Heart left ventricle (tissue), 16 donors: Measurements from ENCODE around the gene AFDN. TPM values are rescaled to one million over a fixed set of nuclear protein-coding genes. Genes with fewer than 3 reads are reported as not detected.

Source experiments
- ATAC-seq, 4 donors: fragments of 200-7000 bp; cut with Tn5 transposase; one replicate each; pipeline ENCODE4 v1.9.1; 2020 to 2022; ENCODE audit warnings: moderate library complexity in 4 of 4, mild to moderate bottlenecking in 3 of 4, moderate number of reproducible peaks in 1 of 4
- DNase-seq, 5 donors: peaks; one replicate each; pipeline ENCODE4 v3.0.0-alpha.2; 2020
- H3K27ac ChIP-seq, 12 donors: fragments of 200-600 bp; sonication (generic) in 4 of 12; one replicate each; pipeline versions ENCODE4 v1.5.0 to v1.8.0; 2016 to 2022; ENCODE audit warnings: mild to moderate bottlenecking in 2 of 12
- H3K27me3 ChIP-seq, 9 donors: fragments of 200-600 bp; sonication (generic) in 2 of 9; one replicate each; pipeline versions ENCODE4 v1.5.1 to v1.8.0; 2016 to 2022; ENCODE audit warnings: mild to moderate bottlenecking in 3 of 9
- H3K36me3 ChIP-seq, 9 donors: fragments of 200-600 bp; sonication (generic) in 2 of 9; one replicate each; pipeline versions ENCODE4 v1.5.0 to v1.8.0; 2018 to 2022; ENCODE audit warnings: mild to moderate bottlenecking in 2 of 9
- H3K4me1 ChIP-seq, 12 donors: fragments of 200-600 bp; sonication (generic) in 4 of 12; one replicate each; pipeline versions ENCODE4 v1.5.0 to v1.8.0; 2016 to 2022; ENCODE audit warnings: mild to moderate bottlenecking in 3 of 12
- H3K4me3 ChIP-seq, 12 donors: fragments of 200-600 bp; sonication (generic) in 4 of 12; one replicate each; pipeline versions ENCODE4 v1.5.0 to v1.8.0; 2017 to 2022; ENCODE audit warnings: mild to moderate bottlenecking in 9 of 12, moderate library complexity in 4 of 12
- H3K9me3 ChIP-seq, 12 donors: fragments of 200-600 bp; sonication (generic) in 4 of 12; one replicate each; pipeline versions ENCODE4 v1.5.0 to v1.8.0; 2016 to 2022; ENCODE audit warnings: mild to moderate bottlenecking in 1 of 12
- POLR2A ChIP-seq, 2 donors: fragments of 450-650 bp; IDR thresholded peaks; one replicate each; pipeline ENCODE4 v1.6.1; 2017; ENCODE audit warnings: antibody characterized with exemption in 2 of 2, mild to moderate bottlenecking in 2 of 2, moderate library complexity in 2 of 2
- WGBS, 4 donors: extraction: QIAGEN DNeasy Blood & Tissue Kit in 2 of 4; methylation state at CpG; one replicate each; pipeline versions ENCODE4 v1.1.5 to v1.1.7; 2013 to 2018; 5-methylcytosine and 5-hydroxymethylcytosine counted together
- intact Hi-C, 10 donors: fragments of 100-400 bp; cut with DNase I; formaldehyde crosslinking; loops; one replicate each; pipeline versions ENCODE4 v1.11.1 to v1.14.2; 2022
- polyA plus RNA-seq, 2 donors: library from polyadenylated mRNA; stranded (reverse); fragments of 200-250 nt; gene quantifications; one replicate each; pipeline ENCODE4 v1.2.3, GENCODE V29; 2013
- total RNA-seq, 9 donors: library from RNA; depleted of rRNA in 2 of 9; stranded (reverse); fragments of >200 nt in 2 of 9; fragmentation: NEBNext Ultra II Directional in 3 of 9; extraction: Animal tissue kit (Norgen Biotek cat#: 25700) in 3 of 9; gene quantifications; one replicate each; pipeline versions ENCODE4 v1.1.0 to v1.2.4, GENCODE V29; 2016 to 2023
- TF ChIP-seq, protein P1 (sequence below), 12 donors: fragments of 200-600 bp; sonication (generic) in 4 of 12; IDR thresholded peaks; one replicate each; pipeline versions ENCODE4 v1.5.0 to v1.8.0; 2018 to 2022; ENCODE audit warnings: antibody characterized with exemption in 12 of 12, mild to moderate bottlenecking in 5 of 12
- donor health status: ischemic (EF 13 %, LVEDD 7.1; RV severe dilation, severe dysfunction).
- donor health status: healthy with polysubstance abuse.
- donor health status: DM: no; HTN: yes; CAD: no.
- donor health status: DM: no; HTN: no; CAD: no.
- donor health status: ischemic (EF 25% LVEDD 6.9; RV normal size, moderate dysfunction).
- donor health status: ischemic (EF 25% LVEDD 5.7; RV mildly dilated, moderate dysfunction).
- donor health status: healthy.
- donor health status: DM: yes; HTN: yes; CAD: no.
- donor health status: ischemic (EF 35%, LVEDD 5.7; RV mildly dilated, moderate dysfunction).
- donor health status: nonischemic (EF 11% LVEDD 7.7; RV severe dilation, severe dysfunction).
- donor health status: DM: yes; HTN: yes; CAD: no.
- donor health status: PGD.
- donor health status: ischemic (EF 29% LVEDD 5.4; RV normal size, mild dysfunction).
- donor health status: nonischemic (EF 23%, LVEDD 6.1; RV moderate dilation, normal function).

The AFDN gene
- total and polyA plus RNA-seq, 11 donors: 27.6 to 100 (median 50.4) TPM

DNA sequence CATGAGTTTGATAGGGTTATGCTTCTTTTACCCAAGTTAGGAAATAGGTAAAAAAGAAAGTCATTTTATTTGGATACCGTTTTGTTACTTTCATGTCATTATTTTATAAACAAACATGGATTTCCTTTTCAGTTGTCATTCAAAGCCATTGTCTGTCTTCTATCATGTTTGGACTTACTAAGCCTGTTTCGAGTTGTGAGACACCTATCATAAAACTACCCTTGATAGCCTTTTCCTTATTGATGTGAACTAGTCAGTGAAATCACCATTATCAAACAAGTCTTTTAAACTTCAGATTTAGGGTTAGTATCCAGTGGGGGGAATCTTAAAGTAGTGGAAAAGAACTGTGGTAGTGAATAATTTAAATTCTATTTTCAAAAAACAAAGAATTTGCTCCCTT is 85.8 kb downstream of the AFDN start:
- no peak for DNase-seq
- Histone ChIP-seq H3K27ac (no peak overlapping the region), H3K36me3 (peaks cover 0 to 82% (median 60%) of the 10 kb centered on the region in 9 donors), H3K4me3 (no peak overlapping the region), H3K4me1 (peaks cover 0 to 12% (median 2%) of the 10 kb centered on the region in 12 donors), H3K27me3 (no peaks in the 10 kb centered on the region), H3K9me3 (no peaks in the 10 kb centered on the region)
- intact Hi-C loops: loop anchor here in 4 of 10 donors (5.0 to 10.0 kb wide), 4 partner anchors 142 to 698 kb away; no protein-coding TSS in a partner anchor
- ATAC-seq: no peak
- 89 to 93% (median 91%) methylated on average over 2 of the region's 2 CpGs for WGBS, 4 donors
- TF ChIP-seq, protein P1, sequence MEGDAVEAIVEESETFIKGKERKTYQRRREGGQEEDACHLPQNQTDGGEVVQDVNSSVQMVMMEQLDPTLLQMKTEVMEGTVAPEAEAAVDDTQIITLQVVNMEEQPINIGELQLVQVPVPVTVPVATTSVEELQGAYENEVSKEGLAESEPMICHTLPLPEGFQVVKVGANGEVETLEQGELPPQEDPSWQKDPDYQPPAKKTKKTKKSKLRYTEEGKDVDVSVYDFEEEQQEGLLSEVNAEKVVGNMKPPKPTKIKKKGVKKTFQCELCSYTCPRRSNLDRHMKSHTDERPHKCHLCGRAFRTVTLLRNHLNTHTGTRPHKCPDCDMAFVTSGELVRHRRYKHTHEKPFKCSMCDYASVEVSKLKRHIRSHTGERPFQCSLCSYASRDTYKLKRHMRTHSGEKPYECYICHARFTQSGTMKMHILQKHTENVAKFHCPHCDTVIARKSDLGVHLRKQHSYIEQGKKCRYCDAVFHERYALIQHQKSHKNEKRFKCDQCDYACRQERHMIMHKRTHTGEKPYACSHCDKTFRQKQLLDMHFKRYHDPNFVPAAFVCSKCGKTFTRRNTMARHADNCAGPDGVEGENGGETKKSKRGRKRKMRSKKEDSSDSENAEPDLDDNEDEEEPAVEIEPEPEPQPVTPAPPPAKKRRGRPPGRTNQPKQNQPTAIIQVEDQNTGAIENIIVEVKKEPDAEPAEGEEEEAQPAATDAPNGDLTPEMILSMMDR (IDR thresholded peaks at IDR 0.05): no peak
- no peak for TF ChIP-seq POLR2A (IDR thresholded peaks at IDR 0.05)

DNA sequence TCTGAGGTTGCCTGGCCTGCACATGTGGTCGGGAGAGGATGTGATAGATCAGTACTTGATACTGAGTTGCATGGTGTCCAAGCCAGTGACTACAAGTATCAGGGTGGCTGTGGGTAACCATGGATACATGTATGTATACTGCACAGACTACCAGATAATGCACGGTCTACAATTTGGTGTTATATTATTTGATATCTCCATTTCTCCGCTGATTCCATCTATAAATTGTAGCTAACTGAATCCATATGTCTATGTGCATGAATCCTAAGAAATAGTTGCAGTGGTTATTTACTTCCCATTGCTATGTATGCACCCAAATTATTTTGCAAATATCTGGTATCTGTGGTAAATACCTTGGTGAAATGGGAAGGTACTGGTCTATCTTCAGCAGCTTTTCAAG is 87.0 kb downstream of the AFDN start:
- Histone ChIP-seq H3K4me1 (no peaks in the 10 kb centered on the region), H3K27ac (no peak overlapping the region), H3K36me3 (peaks cover 0 to 91% (median 71%) of the 10 kb centered on the region in 9 donors), H3K9me3 (no peaks in the 10 kb centered on the region), H3K4me3 (no peak overlapping the region), H3K27me3 (no peaks in the 10 kb centered on the region)
- ATAC-seq (no peak), DNase-seq (no peak)
- TF ChIP-seq, protein P1 (IDR thresholded peaks at IDR 0.05): no peak
- TF ChIP-seq POLR2A (IDR thresholded peaks at IDR 0.05): no peak
- intact Hi-C loops: loop anchor here in 5 of 10 donors (2.0 to 10.0 kb wide), 5 partner anchors 141 to 699 kb away; no protein-coding TSS in a partner anchor
- WGBS, 4 donors: 89 to 91% (median 90%) methylated on average over 3 of the region's 3 CpGs

DNA sequence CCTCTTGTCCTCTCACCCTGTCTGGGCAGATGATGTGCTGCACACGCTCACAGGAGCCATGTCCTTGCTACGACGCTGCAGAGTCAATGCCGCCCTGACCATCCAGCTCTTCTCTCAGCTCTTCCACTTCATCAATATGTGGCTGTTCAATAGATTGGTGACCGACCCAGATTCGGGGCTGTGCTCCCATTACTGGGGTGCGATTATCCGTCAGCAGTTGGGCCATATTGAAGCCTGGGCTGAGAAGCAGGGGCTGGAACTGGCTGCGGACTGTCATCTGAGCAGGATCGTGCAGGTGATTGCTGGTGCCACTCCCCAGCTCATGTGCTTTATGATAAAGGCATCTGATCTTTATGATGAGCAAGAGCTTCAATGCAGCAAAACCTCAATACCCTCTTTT is 88.4 kb downstream of the AFDN start:
- no peak overlapping the region for H3K4me3 ChIP-seq
- H3K4me1 ChIP-seq: no peaks in the 10 kb centered on the region
- ATAC-seq (no peak), DNase-seq (no peak)
- peaks cover 0 to 99% (median 86%) of the 10 kb centered on the region in 9 donors for H3K36me3 ChIP-seq
- WGBS, 4 donors: 93 to 99% (median 96%) methylated on average over 10 of the region's 10 CpGs
- H3K27ac ChIP-seq: no peak overlapping the region
- no peak for TF ChIP-seq POLR2A (IDR thresholded peaks at IDR 0.05)
- TF ChIP-seq, protein P1 (IDR thresholded peaks at IDR 0.05): no peak
- intact Hi-C loops: loop anchor here in 4 of 10 donors (2.0 to 10.0 kb wide), 4 partner anchors 140 to 700 kb away; no protein-coding TSS in a partner anchor
- no peaks in the 10 kb centered on the region for H3K9me3 ChIP-seq
- no peaks in the 10 kb centered on the region for H3K27me3 ChIP-seq

DNA sequence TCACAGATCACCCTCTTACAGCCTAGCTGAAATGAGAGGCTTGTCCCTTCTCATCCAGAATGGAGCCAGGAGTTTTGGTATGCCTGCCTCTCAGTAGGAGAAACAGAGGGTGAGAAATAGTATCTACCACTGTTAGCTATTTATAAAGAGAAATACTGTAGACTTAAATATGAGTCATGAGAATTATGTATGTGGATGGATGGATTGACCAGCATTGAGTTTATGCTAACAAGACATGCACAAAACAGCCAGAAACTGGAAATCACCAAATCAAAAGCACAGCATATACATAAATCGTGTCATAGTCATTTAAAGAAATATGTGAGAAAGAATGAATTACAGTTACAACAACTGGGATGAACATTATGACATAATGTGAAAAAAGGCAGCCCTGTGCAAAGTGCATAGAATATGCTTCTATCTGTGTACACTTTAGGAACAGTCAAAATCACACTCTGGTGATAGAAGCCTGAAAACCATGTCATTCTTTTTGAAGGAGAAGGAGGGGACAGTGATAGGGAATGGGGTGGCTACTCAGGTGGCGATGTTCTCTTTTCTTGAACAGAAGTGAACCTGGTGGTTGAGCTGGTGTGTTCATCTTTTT is 90.9 kb downstream of the AFDN start:
- DNase-seq (no peak), ATAC-seq (no peak)
- peaks cover 0 to 100% (median 85%) of the 10 kb centered on the region in 9 donors for H3K36me3 ChIP-seq
- H3K27me3 ChIP-seq: no peaks in the 10 kb centered on the region
- no peaks in the 10 kb centered on the region for H3K4me1 ChIP-seq
- intact Hi-C loops: loop anchor here in 3 of 10 donors (10.0 kb wide), 3 partner anchors 137 to 703 kb away; no protein-coding TSS in a partner anchor
- 94 to 100% (median 96%) methylated on average over 2 of the region's 2 CpGs for WGBS, 4 donors
- TF ChIP-seq, protein P1 (IDR thresholded peaks at IDR 0.05): no peak
- TF ChIP-seq POLR2A (IDR thresholded peaks at IDR 0.05): no peak
- no peak overlapping the region for H3K4me3 ChIP-seq
- no peak overlapping the region for H3K27ac ChIP-seq
- H3K9me3 ChIP-seq: no peaks in the 10 kb centered on the region
